GM21360 (cell line): ENCODE results near the gene IL1R2.

Experiments used
- ATAC-seq: cut with Tn5 transposase; IDR thresholded peaks from one replicate; pipeline ENCODE4 v1.9.1; 2021; ENCODE audit warnings: mild to moderate bottlenecking, moderate library complexity; ENCODE audit not compliant: unreplicated experiment

The IL1R2 gene, protein sequence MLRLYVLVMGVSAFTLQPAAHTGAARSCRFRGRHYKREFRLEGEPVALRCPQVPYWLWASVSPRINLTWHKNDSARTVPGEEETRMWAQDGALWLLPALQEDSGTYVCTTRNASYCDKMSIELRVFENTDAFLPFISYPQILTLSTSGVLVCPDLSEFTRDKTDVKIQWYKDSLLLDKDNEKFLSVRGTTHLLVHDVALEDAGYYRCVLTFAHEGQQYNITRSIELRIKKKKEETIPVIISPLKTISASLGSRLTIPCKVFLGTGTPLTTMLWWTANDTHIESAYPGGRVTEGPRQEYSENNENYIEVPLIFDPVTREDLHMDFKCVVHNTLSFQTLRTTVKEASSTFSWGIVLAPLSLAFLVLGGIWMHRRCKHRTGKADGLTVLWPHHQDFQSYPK

GRCh38 chr2:101991721-101992145 is at the start of gene IL1R2:
Gene IL1R2, plus strand, starts transcription at chr2:101991960. Its CDS starts 16,616 bp downstream, at chr2:102008576.
- no peak for ATAC-seq

GRCh38 chr2:101942851-101943250 is 48.9 kb upstream of the IL1R2 start:
- no peak for ATAC-seq

GRCh38 chr2:101946372-101947039 is 45.3 kb upstream of the IL1R2 start:
- ATAC-seq: no peak

GRCh38 chr2:101947374-101947773 is 44.4 kb upstream of the IL1R2 start:
- ATAC-seq: no peak

DNA sequence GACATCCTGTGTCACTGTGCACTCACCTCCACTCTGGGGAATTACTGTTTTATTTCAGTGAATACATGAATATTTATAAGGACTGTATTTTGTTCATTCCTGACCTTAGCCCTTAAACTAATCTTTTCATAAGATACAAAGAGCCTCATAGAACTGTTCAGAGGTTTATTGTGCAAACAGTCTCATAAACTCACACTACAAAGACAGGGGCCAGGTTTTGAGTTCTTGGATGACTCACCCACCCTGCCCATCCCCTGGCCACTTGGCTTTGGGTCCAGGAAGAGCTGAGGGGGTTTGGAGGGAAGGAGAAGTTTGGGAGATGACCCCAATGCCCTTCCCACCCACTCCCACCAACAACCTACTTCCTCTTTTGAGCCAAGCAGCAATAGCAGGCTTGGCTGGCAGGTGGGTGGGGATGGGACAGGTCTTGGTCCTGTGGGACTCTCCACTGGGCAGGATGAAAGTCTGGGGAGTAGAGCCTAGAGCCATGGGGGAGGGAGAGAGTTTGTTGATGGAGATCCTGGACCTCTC is 43.1 kb upstream of the IL1R2 start:
- no peak for ATAC-seq

DNA sequence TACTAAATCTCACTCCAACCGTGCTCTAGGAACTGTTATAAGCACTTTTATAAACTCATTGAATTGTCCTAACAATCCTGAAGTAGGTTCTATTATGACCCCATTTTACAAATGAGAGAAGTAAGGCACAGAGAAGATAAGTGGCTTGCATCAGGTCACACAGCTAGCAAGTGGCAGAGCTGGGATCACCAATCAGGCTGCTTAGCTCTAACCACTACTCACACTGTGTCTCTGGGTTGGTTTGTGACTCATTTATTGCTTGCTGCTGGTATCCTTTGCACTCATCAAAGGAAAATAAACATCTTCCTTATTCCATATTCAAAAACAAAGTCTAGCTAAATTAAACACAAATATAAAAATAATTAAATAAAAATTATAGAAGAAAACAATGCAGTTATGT is 42.5 kb upstream of the IL1R2 start:
- ATAC-seq: no peak

- no peak for ATAC-seq
These were observed 40.5 kb upstream of the IL1R2 start for GRCh38 chr2:101951296-101951695.

DNA sequence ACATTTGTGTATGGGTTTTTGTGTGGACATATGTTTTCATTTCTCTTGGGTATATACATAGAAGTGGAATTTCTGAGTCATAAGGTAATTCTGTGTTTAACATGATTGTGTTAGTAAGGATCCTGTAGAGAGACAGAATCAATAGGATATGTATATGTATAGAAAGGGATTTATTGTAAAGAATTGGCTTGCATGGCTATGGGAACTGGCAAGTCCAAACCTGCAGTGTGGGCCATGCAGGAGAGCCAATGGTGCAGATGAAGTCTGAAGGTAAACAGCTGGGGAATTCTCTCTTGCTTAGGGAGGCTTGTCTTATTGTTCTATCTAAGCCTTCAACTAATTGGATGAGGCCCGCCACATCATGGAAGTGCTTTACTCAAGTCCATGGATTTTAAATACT is 39.2 kb upstream of the IL1R2 start:
- ATAC-seq: no peak

DNA sequence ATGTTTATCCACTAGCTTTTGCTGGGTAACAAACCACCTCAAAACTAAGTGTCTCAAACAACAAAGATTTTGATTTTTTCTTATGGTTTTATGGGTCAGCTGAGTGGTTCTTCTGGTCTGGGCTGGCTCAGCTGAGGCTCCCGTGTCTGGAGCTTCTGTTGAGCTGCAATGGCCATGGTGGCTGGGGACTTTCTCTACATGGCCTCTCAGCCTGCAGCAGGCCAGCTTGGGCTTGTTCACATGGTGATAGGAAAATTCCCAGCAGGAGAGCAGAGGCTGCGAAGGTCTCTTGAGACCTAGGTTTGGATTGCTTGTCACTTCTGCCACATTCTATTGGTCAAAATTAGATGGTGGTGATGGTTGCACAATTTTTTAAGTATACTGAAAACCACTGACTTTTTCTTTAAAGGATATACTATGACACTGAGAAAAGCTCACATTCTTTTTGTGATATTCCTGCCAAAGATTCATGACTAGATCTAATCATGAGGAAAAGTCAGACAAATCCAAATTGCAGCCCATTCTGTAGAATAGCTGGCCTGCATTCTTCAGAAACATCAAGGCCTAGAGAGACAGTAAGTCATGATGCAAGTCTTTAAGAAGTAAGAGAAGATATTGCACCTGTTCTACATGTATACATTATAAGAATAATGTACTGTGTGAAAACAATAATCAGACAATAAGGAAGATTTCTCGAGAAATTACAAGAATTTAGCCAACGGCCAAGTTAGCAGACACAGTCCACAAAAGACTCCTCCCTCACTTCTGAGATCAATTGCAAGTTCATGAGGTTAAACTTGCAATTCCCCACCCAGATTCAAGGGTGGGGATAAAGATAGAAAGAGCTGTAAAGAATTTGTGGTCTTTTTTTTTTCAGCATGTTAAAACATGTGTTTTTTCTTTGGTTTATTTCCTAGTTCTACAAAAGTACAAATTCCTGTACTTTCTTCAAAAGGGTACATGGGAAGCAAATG is 35.0 kb upstream of the IL1R2 start:
- no peak for ATAC-seq

GRCh38 chr2:101958061-101958460 is 33.7 kb upstream of the IL1R2 start:
- no peak for ATAC-seq

DNA sequence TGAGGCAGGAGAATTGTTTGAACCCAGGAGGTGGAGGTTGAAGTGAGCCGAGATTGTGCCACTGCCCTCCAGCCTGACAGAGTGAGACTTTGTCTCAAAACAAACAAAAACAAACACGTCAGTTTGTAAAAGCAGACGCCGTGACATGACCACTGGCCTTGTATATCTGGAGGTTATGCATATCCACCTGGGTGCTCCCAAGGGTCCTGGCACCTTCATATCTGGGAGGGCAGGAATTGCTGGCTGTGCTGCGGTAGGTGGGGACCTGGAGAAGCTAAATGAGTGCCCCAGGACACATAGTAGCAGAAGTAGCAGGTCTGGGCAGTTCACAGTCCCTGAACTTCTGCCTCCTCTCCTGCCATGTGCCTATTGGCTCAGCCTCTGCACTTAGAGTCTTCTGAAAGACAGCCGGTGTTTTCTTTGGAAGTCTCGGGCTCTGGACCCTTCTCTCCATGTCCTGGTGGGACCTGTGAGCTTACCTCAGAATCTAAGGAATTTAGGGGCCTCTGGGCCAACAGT is 30.9 kb upstream of the IL1R2 start:
- no peak for ATAC-seq

- ATAC-seq: no peak
These were observed 30.2 kb upstream of the IL1R2 start for GRCh38 chr2:101961338-101962191.

DNA sequence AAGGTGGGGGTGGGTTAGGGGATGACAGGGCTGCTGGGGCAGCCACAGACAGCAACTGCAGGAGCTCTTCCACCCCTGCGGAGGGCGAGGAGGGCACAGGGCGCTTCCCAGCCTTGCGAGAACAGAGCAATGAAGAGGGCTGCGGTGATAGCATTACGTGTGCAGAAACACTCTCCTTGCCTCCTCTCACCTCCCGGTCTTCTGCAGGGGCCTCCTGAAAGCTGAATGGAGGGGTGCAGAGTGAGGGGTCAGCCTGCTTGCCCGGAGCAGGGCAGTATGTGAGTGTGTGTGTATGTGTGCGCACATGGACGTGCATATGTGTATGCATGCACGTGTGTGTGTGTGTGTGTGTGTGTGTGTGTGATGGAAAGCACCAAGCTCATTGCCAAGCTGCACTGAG is 29.5 kb upstream of the IL1R2 start:
- no peak for ATAC-seq

DNA sequence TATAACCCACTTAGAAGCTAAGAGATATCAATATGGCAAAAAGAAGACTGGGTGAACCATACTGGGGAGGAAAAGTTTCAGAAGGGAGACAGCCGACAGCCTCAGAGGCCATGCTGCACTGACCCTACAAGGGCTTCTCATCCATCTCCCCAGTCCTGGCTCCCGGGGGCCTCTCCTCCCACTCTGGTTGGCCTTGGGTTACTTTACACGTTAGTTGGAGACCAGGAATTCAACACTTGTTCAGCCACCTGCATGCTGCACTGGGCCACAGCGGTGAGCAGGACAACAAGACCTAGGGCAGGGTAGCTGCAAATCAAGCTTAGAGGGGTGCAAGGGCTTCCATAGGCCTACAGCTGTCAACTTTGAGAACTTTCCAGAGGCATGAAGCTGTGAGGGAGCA is 28.6 kb upstream of the IL1R2 start:
- ATAC-seq: no peak

DNA sequence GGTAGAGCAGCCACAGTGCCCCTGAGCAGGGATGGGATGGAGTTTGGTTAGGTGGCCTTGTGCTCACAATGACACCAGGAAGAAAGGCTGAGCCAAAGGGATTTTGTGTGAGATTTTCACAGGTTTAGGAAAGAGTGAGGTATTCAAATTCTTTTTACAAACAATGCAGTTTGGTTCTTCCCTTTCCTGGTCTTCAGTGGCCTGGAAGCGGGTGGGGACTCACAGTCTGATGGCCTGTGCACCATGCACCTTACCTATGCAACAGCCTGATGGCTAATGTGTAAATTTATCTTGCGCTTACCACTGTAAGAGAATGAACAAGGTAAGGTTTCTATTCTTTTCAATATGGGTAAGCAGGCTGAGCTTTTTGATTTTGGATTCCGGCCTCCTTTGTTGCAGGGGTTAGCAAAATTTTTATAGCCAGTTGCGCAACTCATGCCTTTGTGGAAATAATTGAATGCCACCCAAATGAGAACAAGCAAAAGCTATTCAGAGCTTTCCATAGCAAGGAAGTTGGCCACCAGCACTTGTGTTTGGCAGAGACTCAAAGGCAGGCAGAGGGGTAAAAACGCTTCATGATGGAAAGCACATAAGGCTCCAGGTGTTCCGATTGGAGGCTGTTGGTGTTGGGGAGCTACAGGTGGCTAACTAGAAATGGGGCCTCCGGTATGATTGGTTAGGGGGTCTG is 23.8 kb upstream of the IL1R2 start:
- no peak for ATAC-seq

DNA sequence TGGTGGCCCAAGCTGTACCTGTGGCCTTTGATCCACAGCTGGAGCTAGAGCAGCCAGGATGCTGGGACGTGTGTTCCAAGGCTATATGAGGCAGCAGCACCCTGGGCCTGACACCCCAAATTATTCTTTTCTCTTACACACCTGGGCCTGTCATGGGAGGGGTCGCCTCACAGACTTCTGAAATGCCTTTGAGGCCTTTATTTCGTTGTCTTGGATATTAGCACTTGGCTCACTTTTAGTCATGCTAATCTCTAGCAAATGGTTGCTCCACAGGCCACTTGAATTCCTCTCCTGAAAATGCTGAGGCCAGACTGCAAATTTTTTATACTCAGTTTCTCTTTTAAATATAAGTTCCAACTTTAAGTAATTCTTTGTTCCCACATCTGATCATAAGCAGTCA is 22.0 kb upstream of the IL1R2 start:
- no peak for ATAC-seq

GRCh38 chr2:101970901-101971300 is 20.9 kb upstream of the IL1R2 start:
- no peak for ATAC-seq

GRCh38 chr2:101971836-101972235 is 19.9 kb upstream of the IL1R2 start:
- no peak for ATAC-seq
